Neural progenitor cell (in vitro differentiated cells): ENCODE data around the gene CRY2. TPM values are rescaled to one million over a fixed set of nuclear protein-coding genes. Genes with fewer than 3 reads are reported as not detected.

Source experiments
- DNase-seq: peaks from one replicate; pipeline ENCODE4 v3.0.0-alpha.2; 2016; ENCODE audit warnings: low spot score
- H2AFZ ChIP-seq: fragments of 200-600 bp; sonication (generic); replicated peaks from 2 replicates; pipeline ENCODE4 v1.6.1; 2016; ENCODE audit warnings: antibody characterized with exemption
- H3F3A ChIP-seq: fragments of 200-600 bp; sonication (generic); 2 replicates; pipeline ENCODE4 v1.6.1; 2016; ENCODE audit warnings: antibody characterized with exemption, low read depth
- H3K27ac ChIP-seq: fragments of 200-600 bp; sonication (generic); 2 replicates; pipeline ENCODE4 v1.5.1; 2016; ENCODE audit warnings: mild to moderate bottlenecking
- H3K27me3 ChIP-seq: fragments of 200-600 bp; sonication (generic); 2 replicates; pipeline ENCODE4 v1.6.1; 2016; ENCODE audit warnings: mild to moderate bottlenecking, moderate library complexity
- H3K36me3 ChIP-seq: fragments of 200-600 bp; sonication (generic); 2 replicates; pipeline ENCODE4 v1.5.1; 2016
- H3K4me1 ChIP-seq: fragments of 200-600 bp; sonication (generic); 2 replicates; pipeline ENCODE4 v1.6.1; 2016; ENCODE audit warnings: mixed run types
- H3K4me2 ChIP-seq: fragments of 200-600 bp; sonication (generic); 2 replicates; pipeline ENCODE4 v1.6.1; 2016
- H3K4me3 ChIP-seq: fragments of 200-600 bp; sonication (generic); 2 replicates; pipeline ENCODE4 v1.5.1; 2016
- H3K79me2 ChIP-seq: fragments of 200-600 bp; sonication (generic); 2 replicates; pipeline ENCODE4 v1.6.1; 2016; ENCODE audit warnings: low read depth
- H3K9ac ChIP-seq: fragments of 200-600 bp; sonication (generic); 2 replicates; pipeline ENCODE4 v1.6.1; 2016
- H3K9me3 ChIP-seq: fragments of 200-600 bp; sonication (generic); 2 replicates; pipeline ENCODE4 v1.5.1; 2016; ENCODE audit warnings: low read depth
- H4K20me1 ChIP-seq: fragments of 200-600 bp; sonication (generic); 2 replicates; pipeline ENCODE4 v1.6.1; 2016; ENCODE audit warnings: low read depth
- H3K27ac Mint-ChIP-seq: 3 replicates; pipeline ENCODE4 v1.8.0; 2021; ENCODE audit warnings: mixed read lengths
- H3K27me3 Mint-ChIP-seq: 2 replicates; pipeline ENCODE4 v1.8.0; 2022; ENCODE audit warnings: low read depth, mild to moderate bottlenecking, inconsistent platforms, moderate library complexity, mixed read lengths; ENCODE audit not compliant: insufficient read depth
- H3K36me3 Mint-ChIP-seq: 3 replicates; pipeline ENCODE4 v1.8.0; 2021; ENCODE audit warnings: mixed read lengths
- H3K4me1 Mint-ChIP-seq: 3 replicates; pipeline ENCODE4 v1.8.0; 2021; ENCODE audit warnings: mixed read lengths
- H3K4me3 Mint-ChIP-seq: 3 replicates; pipeline ENCODE4 v1.8.0; 2021; ENCODE audit warnings: mild to moderate bottlenecking, moderate library complexity, mixed read lengths
- H3K9me3 Mint-ChIP-seq: 3 replicates; pipeline ENCODE4 v1.8.0; 2020; ENCODE audit warnings: mixed read lengths
- EZH2 ChIP-seq: fragments of 200-600 bp; sonication (generic); IDR thresholded peaks from 2 replicates; pipeline ENCODE4 v1.6.1; 2017; ENCODE audit warnings: antibody characterized with exemption, mild to moderate bottlenecking, moderate library complexity
- EZH2phosphoT487 ChIP-seq: fragments of 200-600 bp; sonication (generic); IDR thresholded peaks from 2 replicates; pipeline ENCODE4 v1.6.1; 2017; ENCODE audit warnings: antibody characterized with exemption
- total RNA-seq: library from RNA; depleted of rRNA; stranded (reverse); fragments of >200 nt; gene quantifications from 2 replicates; pipeline ENCODE4 v1.2.3, GENCODE V29; 2015; ENCODE audit warnings: low replicate concordance
- TF ChIP-seq, protein P1 (sequence below): fragments of 200-600 bp; sonication (generic); IDR thresholded peaks from 2 replicates; pipeline ENCODE4 v1.5.1; 2017; ENCODE audit warnings: antibody characterized with exemption, mild to moderate bottlenecking

Gene CRY2
- total RNA-seq, 1 donor from 2014 or later, result 15.8 TPM

DNA sequence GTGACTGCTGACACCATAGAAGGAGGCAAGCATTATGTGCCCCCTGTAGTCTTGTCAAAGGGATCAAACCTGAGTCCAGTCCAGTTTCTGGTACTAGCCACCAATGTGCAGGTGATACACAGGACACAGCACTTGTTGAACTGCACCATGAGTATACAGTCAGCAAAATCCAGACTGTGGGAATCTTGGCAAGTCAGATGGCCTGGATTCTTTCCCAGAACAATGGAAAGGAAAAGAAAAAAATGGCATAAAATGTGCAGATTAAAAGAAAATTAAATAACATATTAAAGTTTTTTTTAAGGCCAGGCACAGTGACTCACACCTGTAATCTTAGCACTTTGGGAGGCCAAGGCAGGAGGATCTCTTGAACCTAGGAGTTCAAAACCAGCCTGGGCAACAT is 16.8 kb downstream of the CRY2 start:
- Histone ChIP-seq H3F3A (no peaks in the 10 kb centered on the region), H3K4me1 (peaks cover 8% of the 10 kb centered on the region), H3K4me2 (no peak overlapping the region), H3K4me3 (no peak overlapping the region), H3K27ac (no peak overlapping the region), H3K9me3 (no peaks in the 10 kb centered on the region), H3K9ac (no peak overlapping the region), H3K27me3 (no peaks in the 10 kb centered on the region), H4K20me1 (peaks cover 9% of the 10 kb centered on the region), H3K79me2 (no peaks in the 10 kb centered on the region), H3K36me3 (no peaks in the 10 kb centered on the region), H2AFZ (no peak overlapping the region)
- Mint-ChIP-seq H3K4me1 (peaks cover 3% of the 10 kb centered on the region), H3K4me3 (no peak overlapping the region), H3K27me3 (peaks cover 6% of the 10 kb centered on the region), H3K27ac (no peak overlapping the region), H3K36me3 (peaks cover 11% of the 10 kb centered on the region), H3K9me3 (no peaks in the 10 kb centered on the region)
- DNase-seq, result no peak
- TF ChIP-seq, protein P1, sequence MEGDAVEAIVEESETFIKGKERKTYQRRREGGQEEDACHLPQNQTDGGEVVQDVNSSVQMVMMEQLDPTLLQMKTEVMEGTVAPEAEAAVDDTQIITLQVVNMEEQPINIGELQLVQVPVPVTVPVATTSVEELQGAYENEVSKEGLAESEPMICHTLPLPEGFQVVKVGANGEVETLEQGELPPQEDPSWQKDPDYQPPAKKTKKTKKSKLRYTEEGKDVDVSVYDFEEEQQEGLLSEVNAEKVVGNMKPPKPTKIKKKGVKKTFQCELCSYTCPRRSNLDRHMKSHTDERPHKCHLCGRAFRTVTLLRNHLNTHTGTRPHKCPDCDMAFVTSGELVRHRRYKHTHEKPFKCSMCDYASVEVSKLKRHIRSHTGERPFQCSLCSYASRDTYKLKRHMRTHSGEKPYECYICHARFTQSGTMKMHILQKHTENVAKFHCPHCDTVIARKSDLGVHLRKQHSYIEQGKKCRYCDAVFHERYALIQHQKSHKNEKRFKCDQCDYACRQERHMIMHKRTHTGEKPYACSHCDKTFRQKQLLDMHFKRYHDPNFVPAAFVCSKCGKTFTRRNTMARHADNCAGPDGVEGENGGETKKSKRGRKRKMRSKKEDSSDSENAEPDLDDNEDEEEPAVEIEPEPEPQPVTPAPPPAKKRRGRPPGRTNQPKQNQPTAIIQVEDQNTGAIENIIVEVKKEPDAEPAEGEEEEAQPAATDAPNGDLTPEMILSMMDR, result no peak
- TF ChIP-seq EZH2 (no peak), EZH2phosphoT487 (no peak)

DNA sequence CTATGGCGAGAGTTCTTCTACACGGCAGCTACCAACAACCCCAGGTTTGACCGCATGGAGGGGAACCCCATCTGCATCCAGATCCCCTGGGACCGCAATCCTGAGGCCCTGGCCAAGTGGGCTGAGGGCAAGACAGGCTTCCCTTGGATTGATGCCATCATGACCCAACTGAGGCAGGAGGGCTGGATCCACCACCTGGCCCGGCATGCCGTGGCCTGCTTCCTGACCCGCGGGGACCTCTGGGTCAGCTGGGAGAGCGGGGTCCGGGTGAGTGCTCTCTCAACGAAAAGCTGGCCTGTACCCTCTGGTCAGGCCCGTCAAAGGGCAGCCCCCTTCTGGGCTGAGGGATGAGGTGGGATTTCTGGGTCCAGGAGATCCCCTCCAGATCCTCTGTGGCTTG is 22.3 kb downstream of the CRY2 start:
- Mint-ChIP-seq H3K9me3 (no peaks in the 10 kb centered on the region), H3K4me3 (no peak overlapping the region), H3K27ac (no peak overlapping the region), H3K27me3 (peaks cover 8% of the 10 kb centered on the region), H3K4me1 (no peaks in the 10 kb centered on the region), H3K36me3 (peaks cover 24% of the 10 kb centered on the region)
- no peak for DNase-seq
- no peaks in the 10 kb centered on the region for H3K36me3 ChIP-seq
- TF ChIP-seq, protein P1, result no peak
- TF ChIP-seq EZH2, result no peak
- TF ChIP-seq EZH2phosphoT487, result no peak
- no peak overlapping the region for H3K27ac ChIP-seq
- H3K9ac ChIP-seq, result no peak overlapping the region
- no peak overlapping the region for H3K4me3 ChIP-seq
- H2AFZ ChIP-seq, result no peak overlapping the region
- H3K4me1 ChIP-seq, result no peaks in the 10 kb centered on the region
- H3F3A ChIP-seq, result no peaks in the 10 kb centered on the region
- no peaks in the 10 kb centered on the region for H3K27me3 ChIP-seq
- H3K79me2 ChIP-seq, result no peaks in the 10 kb centered on the region
- H3K4me2 ChIP-seq, result no peak overlapping the region
- H3K9me3 ChIP-seq, result no peaks in the 10 kb centered on the region
- H4K20me1 ChIP-seq, result no peaks in the 10 kb centered on the region

DNA sequence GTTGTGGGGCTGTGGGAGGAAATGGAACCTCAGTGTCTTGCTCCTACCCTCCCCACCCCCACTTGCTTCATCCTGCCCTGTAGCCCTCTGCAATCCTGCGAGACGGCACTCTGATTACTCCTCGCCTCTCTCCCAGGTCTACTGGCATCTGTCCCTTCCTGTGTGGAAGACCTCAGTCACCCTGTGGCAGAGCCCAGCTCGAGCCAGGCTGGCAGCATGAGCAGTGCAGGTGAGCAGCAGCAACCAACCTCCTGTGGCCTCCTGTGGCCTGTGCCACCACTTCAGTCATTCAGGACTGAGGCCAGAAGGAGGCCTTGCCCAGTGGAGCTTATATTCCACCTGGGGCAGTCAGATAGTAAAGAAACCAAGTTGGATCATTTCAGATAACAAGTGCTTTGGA is 23.4 kb downstream of the CRY2 start:
- Mint-ChIP-seq H3K27me3 (peaks cover 8% of the 10 kb centered on the region), H3K4me3 (no peak overlapping the region), H3K36me3 (peaks cover 22% of the 10 kb centered on the region), H3K9me3 (no peaks in the 10 kb centered on the region), H3K4me1 (peaks cover 5% of the 10 kb centered on the region), H3K27ac (no peak overlapping the region)
- H4K20me1 ChIP-seq, result no peaks in the 10 kb centered on the region
- H3K36me3 ChIP-seq, result no peaks in the 10 kb centered on the region
- H3K27ac ChIP-seq, result no peak overlapping the region
- no peaks in the 10 kb centered on the region for H3K27me3 ChIP-seq
- H2AFZ ChIP-seq, result no peak overlapping the region
- TF ChIP-seq EZH2 (no peak), EZH2phosphoT487 (no peak)
- TF ChIP-seq, protein P1, result no peak
- no peaks in the 10 kb centered on the region for H3K79me2 ChIP-seq
- H3K4me1 ChIP-seq, result peaks cover 3% of the 10 kb centered on the region
- no peak for DNase-seq
- H3K9me3 ChIP-seq, result no peaks in the 10 kb centered on the region
- no peak overlapping the region for H3K4me2 ChIP-seq
- no peak overlapping the region for H3K9ac ChIP-seq
- H3K4me3 ChIP-seq, result no peak overlapping the region
- H3F3A ChIP-seq, result no peaks in the 10 kb centered on the region
